Stimulated activated CD4-positive, alpha-beta T cell treated with anti-CD3 and anti-CD28 coated beads, Interleukin-2, amount 100 ng/mL, for 24 hours (primary cell): ENCODE results near the gene CD93.

Experiments used
- DNase-seq, 2 donors: peaks; one replicate each; pipeline ENCODE4 v3.0.0-alpha.2; 2020

CD93 gene, protein sequence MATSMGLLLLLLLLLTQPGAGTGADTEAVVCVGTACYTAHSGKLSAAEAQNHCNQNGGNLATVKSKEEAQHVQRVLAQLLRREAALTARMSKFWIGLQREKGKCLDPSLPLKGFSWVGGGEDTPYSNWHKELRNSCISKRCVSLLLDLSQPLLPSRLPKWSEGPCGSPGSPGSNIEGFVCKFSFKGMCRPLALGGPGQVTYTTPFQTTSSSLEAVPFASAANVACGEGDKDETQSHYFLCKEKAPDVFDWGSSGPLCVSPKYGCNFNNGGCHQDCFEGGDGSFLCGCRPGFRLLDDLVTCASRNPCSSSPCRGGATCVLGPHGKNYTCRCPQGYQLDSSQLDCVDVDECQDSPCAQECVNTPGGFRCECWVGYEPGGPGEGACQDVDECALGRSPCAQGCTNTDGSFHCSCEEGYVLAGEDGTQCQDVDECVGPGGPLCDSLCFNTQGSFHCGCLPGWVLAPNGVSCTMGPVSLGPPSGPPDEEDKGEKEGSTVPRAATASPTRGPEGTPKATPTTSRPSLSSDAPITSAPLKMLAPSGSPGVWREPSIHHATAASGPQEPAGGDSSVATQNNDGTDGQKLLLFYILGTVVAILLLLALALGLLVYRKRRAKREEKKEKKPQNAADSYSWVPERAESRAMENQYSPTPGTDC

DNA sequence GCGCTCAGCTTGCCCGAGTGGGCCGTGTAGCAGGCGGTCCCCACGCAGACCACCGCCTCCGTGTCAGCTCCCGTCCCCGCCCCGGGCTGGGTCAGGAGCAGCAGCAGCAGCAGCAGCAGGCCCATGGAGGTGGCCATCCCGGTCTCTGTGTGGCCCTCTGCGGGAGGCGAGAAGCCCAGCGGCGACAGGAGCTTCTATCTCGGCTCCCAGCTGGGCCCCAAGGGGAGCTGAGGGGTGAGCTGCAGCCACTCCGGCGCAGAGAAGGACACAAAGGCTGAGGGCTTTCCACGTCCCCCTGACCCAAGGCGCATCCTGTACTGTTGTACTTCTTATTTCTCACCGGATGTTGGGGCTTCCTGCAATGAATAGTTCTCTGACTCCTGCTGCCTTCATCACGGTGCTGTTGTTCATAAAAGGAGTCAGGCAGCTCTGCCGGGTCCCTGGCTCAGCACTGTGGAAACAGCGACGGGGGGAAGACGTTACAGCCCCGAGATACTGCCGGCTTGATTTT, at the start of gene CD93:
CD93 (minus strand) TSS at position 269 of the 511 bp plus-strand sequence; CDS start at position 137, 132 bp downstream.
- DNase-seq: peak in 1 of 2 donors; percentile 18

DNA sequence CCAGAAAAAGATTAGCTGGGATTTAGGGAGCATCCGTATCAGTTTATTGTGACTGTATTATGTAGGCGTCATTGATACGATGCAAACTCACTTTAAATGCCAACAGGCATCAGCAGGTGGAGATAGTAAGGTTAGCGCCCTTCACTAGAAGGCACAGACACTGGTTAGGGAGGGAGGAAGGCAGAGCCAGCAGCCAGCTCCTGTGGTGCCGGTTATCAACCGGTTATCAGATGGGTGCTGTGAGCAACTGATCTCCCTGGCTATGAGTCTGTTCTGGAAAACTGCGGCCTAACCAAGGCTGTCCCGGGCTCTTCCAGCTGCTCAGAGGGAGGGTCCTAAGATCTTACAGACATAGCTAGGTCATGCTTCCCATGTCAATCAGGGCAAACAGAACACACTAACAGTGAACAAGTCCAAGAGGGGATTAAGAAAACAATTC, 47.5 kb upstream of the CD93 start:
- no peak for DNase-seq

DNA sequence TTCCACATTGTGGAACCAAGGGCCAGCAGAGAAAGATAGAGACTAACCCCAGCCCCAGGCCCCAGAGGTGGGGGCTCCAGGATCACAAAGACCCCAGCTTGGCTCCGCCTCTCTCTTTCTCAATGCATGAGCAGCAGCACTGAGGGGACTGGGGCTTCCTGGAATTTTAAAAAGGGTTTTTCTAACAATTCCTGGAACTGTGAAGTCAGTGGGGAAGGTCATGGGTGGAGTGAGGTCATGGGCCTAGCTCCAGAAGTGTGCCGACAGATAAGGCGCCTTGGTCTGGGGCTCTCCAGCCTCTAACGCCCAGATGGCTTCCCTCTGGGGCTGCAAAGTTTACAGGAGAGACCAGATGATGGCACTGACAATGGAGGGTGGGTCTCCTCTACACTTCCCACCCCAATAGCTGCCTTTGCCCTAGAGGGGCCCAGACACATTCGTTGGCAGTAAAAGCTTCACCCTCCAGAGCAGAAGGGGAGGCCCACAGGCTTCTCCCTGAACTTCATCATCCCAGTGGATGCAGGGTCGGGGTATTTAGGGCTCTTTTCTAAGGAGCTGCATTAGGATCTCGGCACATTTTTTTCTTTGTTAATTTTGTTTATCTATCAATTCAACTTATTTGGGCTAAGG, 46.9 kb upstream of the CD93 start:
- DNase-seq: no peak

GRCh38 chr20:23132293-23132929, 46.3 kb upstream of the CD93 start:
- no peak for DNase-seq

GRCh38 chr20:23131766-23132165, 45.6 kb upstream of the CD93 start:
- no peak for DNase-seq

GRCh38 chr20:23130622-23131140, 44.6 kb upstream of the CD93 start:
- no peak for DNase-seq

DNA sequence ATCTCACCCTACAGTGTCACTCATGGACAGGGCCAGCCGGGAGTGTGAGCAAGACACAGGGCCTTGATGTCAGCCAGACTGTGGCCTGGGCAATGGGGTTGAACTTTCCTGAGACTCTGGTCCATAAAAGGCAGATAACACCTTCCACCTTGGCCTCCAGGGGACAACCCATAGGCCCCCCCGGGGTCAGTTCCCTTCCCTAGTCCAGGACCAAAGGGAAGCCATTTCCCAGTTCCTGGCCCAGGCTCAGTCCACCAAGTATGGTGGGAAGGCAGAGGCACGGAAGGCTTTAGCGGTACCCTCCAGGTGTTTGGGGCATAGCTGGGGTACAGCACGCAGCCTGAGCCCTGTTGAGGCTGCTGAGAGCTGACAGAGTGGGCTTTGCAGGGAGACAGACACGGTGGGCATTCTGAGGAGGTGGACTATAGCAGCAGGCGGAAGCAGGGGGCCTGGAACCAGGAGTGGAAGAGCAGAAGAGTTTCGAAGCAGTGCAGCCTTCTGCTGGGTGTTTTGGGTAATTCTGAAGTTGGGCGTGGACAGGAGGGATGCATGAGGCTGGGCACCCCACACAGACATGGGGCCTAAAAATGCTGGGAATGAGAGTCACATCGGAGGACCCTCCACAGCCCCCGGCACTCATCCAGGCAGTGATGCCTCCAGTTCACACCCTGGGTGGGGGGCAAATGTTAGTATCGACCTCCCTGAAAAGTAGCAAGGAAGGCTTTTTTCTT, 43.9 kb upstream of the CD93 start:
- DNase-seq: no peak

DNA sequence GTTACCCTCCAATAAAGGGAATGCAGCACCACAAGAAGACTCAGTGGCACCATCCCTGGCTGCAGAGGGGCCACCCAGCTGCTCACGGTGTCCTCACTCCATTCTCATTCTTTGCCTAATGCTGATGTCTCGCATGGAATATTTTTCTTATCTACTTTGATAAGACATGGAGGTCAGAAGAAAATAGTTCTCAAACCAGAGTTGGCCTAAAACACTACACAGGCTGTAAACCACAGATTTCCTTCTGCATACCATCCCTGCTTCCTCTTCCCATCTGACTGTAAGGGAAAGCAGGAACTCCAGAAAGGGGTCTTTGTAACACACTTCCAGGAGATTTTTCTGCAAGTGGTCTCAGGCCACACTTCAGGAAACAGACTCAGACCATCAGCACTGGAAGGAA, 43.1 kb upstream of the CD93 start:
- no peak for DNase-seq

GRCh38 chr20:23128461-23129125, 42.5 kb upstream of the CD93 start:
- no peak for DNase-seq

DNA sequence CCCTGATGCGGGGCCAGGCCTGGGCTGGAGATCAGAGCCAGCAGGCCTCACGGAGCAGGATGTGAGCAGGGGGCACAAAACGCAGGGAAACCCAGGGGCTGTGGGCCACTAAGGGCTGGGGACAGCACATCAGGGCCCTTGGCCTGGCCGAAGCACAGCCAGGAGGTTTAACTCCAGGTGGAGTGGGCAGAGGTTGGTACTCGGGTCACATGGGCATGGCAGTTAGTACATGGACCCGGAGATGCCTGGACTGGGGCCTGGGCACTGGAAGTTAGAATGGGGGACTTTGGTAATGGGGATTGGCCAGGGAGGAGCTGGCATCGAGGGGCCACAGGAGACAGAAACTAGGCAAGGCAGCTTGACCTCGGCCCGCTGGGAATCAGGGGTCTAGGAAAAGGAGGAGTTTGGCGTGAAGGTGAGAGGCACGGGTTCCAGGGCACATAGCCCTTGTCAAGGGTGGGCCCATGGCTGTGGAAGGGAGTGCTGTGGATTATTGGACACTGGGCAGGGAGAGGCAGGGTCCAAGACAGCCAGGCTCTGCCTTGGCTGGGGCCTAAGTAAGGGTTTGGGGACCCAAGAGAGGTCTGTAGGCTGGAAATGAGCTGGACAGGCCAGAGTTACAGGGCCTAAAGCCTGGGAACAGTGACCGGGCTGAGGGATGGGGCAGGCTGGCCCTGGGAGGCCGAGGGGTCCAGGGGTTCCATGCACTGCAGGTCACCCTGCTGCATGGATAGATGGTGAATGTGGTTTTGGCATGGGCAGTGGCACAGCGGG, 41.6 kb upstream of the CD93 start:
- no peak for DNase-seq

GRCh38 chr20:23126281-23127061, 40.3 kb upstream of the CD93 start:
- DNase-seq: no peak

DNA sequence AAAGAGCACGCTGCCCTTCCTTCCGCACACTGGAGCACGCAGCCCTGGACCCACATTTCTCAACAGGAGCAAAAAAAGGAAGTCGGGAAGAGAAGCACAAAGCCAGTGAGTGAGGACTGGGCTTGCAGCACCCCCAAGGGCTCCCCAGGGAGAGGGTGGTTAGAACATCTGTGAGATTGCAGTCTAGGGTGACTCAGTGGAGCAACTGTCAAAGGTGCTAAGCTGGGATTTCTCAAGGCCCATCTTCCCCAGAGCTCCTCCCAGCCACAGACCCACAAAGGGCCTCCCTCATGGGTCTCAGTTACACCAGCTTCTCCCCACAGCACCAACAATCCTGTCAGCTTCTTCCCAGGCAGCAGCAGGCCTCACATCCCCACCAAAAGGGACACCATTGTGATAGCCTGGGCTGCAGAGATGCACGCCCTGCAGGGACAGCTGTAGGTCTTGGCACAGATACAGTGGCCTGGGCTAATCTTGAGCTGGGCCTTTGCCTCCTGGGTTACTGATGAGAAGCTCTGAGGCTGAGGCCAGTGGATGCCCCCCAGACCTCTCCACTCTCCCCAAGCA, 39.6 kb upstream of the CD93 start:
- no peak for DNase-seq

GRCh38 chr20:23125159-23125558, 39.0 kb upstream of the CD93 start:
- no peak for DNase-seq

- no peak for DNase-seq
Observed at GRCh38 chr20:23123886-23124285, 37.8 kb upstream of the CD93 start.

GRCh38 chr20:23122796-23123655, 36.9 kb upstream of the CD93 start:
- DNase-seq: no peak

GRCh38 chr20:23122321-23122720, 36.2 kb upstream of the CD93 start:
- DNase-seq: no peak

- DNase-seq: no peak
Observed at GRCh38 chr20:23121751-23122320, 35.7 kb upstream of the CD93 start.
